22Rv1 (cell line): Measurements from ENCODE around the gene OLFML2A.

Experiments
- H3K27ac ChIP-seq: fragments of 450-650 bp; 2 replicates; pipeline ENCODE4 v1.5.1; 2017
- CTCF ChIP-seq: fragments of 450-650 bp; IDR thresholded peaks from 2 replicates; pipeline ENCODE4 v1.5.1; 2017; ENCODE audit warnings: mild to moderate bottlenecking
- ZFX ChIP-seq: fragments of 450-650 bp; IDR thresholded peaks from 2 replicates; pipeline ENCODE4 v1.6.1; 2017; ENCODE audit warnings: antibody characterized with exemption, borderline replicate concordance

Gene OLFML2A

GRCh38 chr9:124778575-124779367, 1.8 kb downstream of the OLFML2A start:
- TF ChIP-seq ZFX: no peak
- no peak for TF ChIP-seq CTCF
- no peak overlapping the region for H3K27ac ChIP-seq

GRCh38 chr9:124779368-124780059, 2.6 kb downstream of the OLFML2A start:
- no peak overlapping the region for H3K27ac ChIP-seq
- no peak for TF ChIP-seq ZFX
- TF ChIP-seq CTCF: no peak

GRCh38 chr9:124780060-124780756, 3.3 kb downstream of the OLFML2A start:
- TF ChIP-seq ZFX (no peak), CTCF (no peak)
- H3K27ac ChIP-seq: no peak overlapping the region

- TF ChIP-seq CTCF: no peak
- no peak for TF ChIP-seq ZFX
- no peak overlapping the region for H3K27ac ChIP-seq
Measured at GRCh38 chr9:124780757-124781151, 3.8 kb downstream of the OLFML2A start.

GRCh38 chr9:124781967-124782660, 5.2 kb downstream of the OLFML2A start:
- H3K27ac ChIP-seq: no peak overlapping the region
- TF ChIP-seq CTCF (no peak), ZFX (no peak)

- H3K27ac ChIP-seq: no peak overlapping the region
- TF ChIP-seq ZFX (no peak), CTCF (no peak)
Measured at GRCh38 chr9:124782661-124783574, 6.0 kb downstream of the OLFML2A start.
